Tibial nerve (tissue), 4 donors: ENCODE measurements around the gene ZMYND15. TPM values are rescaled to one million over a fixed set of nuclear protein-coding genes. Genes with fewer than 3 reads are reported as not detected.
A peak's percentile ranks its signal among the peaks of the same experiment; 100 is the strongest.

Source experiments
- DNase-seq, 2 donors: peaks; one replicate each; pipeline ENCODE4 v3.0.0-alpha.2; 2019; ENCODE audit warnings: low spot score in 2 of 2
- H3K27ac ChIP-seq, 4 donors: fragments of 200-600 bp; sonication (generic) in 3 of 4; one replicate each; pipeline ENCODE4 v1.5.1; 2017 to 2019; ENCODE audit warnings: mild to moderate bottlenecking in 1 of 4
- H3K27me3 ChIP-seq, 2 donors: fragments of 200-600 bp; sonication (generic) in 1 of 2; one replicate each; pipeline versions ENCODE4 v1.5.1 to v1.6.0; 2017 to 2019
- H3K36me3 ChIP-seq, 3 donors: fragments of 200-600 bp; sonication (generic); one replicate each; pipeline ENCODE4 v1.5.1; 2018 to 2019
- H3K4me1 ChIP-seq, 4 donors: fragments of 200-600 bp; sonication (generic) in 3 of 4; one replicate each; pipeline ENCODE4 v1.5.1; 2017 to 2019
- H3K4me3 ChIP-seq, 4 donors: fragments of 200-600 bp; sonication (generic) in 3 of 4; one replicate each; pipeline ENCODE4 v1.5.1; 2017 to 2019; ENCODE audit warnings: mild to moderate bottlenecking in 1 of 4, moderate library complexity in 1 of 4
- H3K9me3 ChIP-seq, 4 donors: fragments of 200-600 bp; sonication (generic) in 3 of 4; one replicate each; pipeline ENCODE4 v1.5.1; 2017 to 2019
- CTCF ChIP-seq, 5 experiments: fragments of 200-600 bp in 3 of 5; fragments of 450-650 bp in 2 of 5; sonication (generic) in 3 of 5; IDR thresholded peaks; one replicate each; pipeline ENCODE4 v1.5.1; 2016 to 2019; ENCODE audit warnings: antibody characterized with exemption in 5 of 5, mild to moderate bottlenecking in 3 of 5, moderate library complexity in 2 of 5
- EP300 ChIP-seq, 2 donors: sonication (generic); formaldehyde crosslinking; IDR thresholded peaks; one replicate each; pipeline ENCODE4 v1.6.1; 2017; ENCODE audit warnings: antibody characterized with exemption in 2 of 2, mild to moderate bottlenecking in 1 of 2
- POLR2A ChIP-seq, 2 donors: fragments of 450-650 bp; IDR thresholded peaks; one replicate each; pipeline ENCODE4 v1.6.1; 2017; ENCODE audit warnings: antibody characterized with exemption in 2 of 2, mild to moderate bottlenecking in 2 of 2, moderate library complexity in 2 of 2
- WGBS, 2 donors: methylation state at CpG; one replicate each; pipeline ENCODE4 v1.1.5; 2018; 5-methylcytosine and 5-hydroxymethylcytosine counted together
- total RNA-seq, 4 donors: library from RNA; depleted of rRNA; stranded (reverse); fragments of >200 nt; gene quantifications; one replicate each; pipeline ENCODE4 v1.1.0, GENCODE V29; 2016

Gene ZMYND15
- total RNA-seq, 4 donors from 2014 or later: 0.42 to 0.66 (median 0.59) TPM; not detected in 1

DNA sequence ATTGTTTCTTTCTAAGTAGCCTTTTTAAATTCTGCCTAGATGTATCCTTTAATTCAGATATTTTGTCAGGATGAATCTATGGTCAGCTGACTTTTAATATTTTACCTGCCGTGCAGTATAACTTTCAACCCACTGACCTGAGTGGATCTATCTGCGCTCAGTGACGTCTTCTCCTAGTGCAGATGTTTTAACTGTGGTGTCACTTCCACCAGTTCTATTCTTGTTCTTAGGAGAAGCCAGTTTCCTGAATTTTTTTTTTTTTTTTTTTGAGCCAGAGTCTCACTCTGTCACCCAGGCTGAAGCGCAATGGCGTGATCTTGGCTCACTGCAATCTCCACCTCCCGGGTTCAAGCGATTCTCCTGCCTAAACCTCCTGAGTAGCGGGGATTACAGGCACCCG, 27.1 kb downstream of the ZMYND15 start:
- Histone ChIP-seq H3K4me1 (no peaks in the 10 kb centered on the region), H3K36me3 (no peaks in the 10 kb centered on the region), H3K4me3 (no peak overlapping the region), H3K9me3 (no peaks in the 10 kb centered on the region), H3K27ac (peak overlapping the region in 1 of 4 donors; percentile 72), H3K27me3 (peaks cover 0 to under 1% of the 10 kb centered on the region in 2 donors)
- DNase-seq: no peak
- WGBS, 2 donors: 78 to 80% methylated on average over 9 of the region's 9 CpGs
- TF ChIP-seq POLR2A (IDR thresholded peaks at IDR 0.05) (no peak), CTCF (IDR thresholded peaks at IDR 0.05) (no peak), EP300 (IDR thresholded peaks at IDR 0.05) (no peak)

- TF ChIP-seq EP300 (IDR thresholded peaks at IDR 0.05) (no peak), POLR2A (IDR thresholded peaks at IDR 0.05) (no peak), CTCF (IDR thresholded peaks at IDR 0.05) (no peak)
- Histone ChIP-seq H3K4me1 (no peaks in the 10 kb centered on the region), H3K9me3 (no peaks in the 10 kb centered on the region), H3K27ac (peak overlapping the region in 1 of 4 donors; percentile 8), H3K27me3 (peaks cover 0 to 12% of the 10 kb centered on the region in 2 donors), H3K36me3 (no peaks in the 10 kb centered on the region), H3K4me3 (no peak overlapping the region)
- 77 to 85% methylated on average over 6 of the region's 6 CpGs for WGBS, 2 donors
- DNase-seq: no peak
These were observed 28.7 kb downstream of the ZMYND15 start for GRCh38 chr17:4768298-4768697.

DNA sequence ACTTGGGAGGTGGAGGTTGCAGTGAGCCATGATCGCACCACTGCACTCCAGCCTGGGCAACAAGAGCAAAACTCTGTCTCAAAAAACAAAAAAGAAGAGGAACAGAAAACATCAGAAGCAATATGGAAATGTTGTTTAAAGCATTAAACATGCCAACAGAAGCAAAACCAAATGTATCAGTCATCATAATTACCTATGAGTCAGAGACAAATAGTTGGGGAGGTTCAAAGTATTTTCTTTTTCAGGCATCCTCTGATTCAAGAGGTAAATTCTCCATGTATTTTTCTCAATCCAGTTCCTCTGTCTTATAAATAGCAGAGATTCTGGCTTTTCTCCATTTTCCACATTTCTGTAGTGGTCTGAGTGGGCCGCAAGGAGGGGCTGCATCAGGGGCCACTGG, 30.0 kb downstream of the ZMYND15 start:
- Histone ChIP-seq H3K27me3 (peaks cover 0 to 12% of the 10 kb centered on the region in 2 donors), H3K9me3 (no peaks in the 10 kb centered on the region), H3K36me3 (no peaks in the 10 kb centered on the region), H3K4me3 (no peak overlapping the region), H3K4me1 (no peaks in the 10 kb centered on the region), H3K27ac (no peak overlapping the region)
- WGBS, 2 donors: 91 to 92% methylated on average over 2 of the region's 2 CpGs
- TF ChIP-seq CTCF (IDR thresholded peaks at IDR 0.05) (no peak), POLR2A (IDR thresholded peaks at IDR 0.05) (no peak), EP300 (IDR thresholded peaks at IDR 0.05) (no peak)
- DNase-seq: no peak

DNA sequence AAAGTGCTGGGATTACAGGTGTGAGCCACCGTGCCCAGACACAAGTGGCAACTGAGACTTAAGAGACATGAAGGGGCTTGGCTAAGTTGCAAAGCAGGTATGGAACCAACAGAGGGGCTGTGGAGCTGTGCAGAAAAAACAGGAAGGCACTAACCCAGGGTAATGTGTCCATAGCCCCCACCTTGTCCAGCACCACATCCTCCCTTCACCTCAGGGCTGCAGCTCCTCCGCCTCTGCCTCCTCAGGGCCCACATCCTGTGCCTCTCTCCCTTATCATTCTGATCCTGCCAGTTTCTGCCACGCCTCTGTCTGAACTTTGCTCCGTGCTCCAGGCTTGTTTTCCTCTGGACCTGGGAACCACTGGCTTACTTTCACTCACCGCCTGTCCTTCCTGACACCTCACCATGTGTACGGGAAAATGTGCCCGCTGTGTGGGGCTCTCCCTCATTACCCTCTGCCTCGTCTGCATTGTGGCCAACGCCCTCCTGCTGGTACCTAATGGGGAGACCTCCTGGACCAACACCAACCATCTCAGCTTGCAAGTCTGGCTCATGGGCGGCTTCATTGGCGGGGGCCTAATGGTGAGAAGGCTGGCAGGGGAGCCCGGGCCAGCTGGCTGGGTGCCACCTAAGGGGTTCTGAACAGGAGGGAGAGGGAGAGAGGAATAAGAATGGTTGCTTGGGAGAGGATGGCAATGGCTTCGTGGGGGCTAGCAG, 32.0 kb downstream of the ZMYND15 start, which contains the start of gene TM4SF5:
Gene TM4SF5, plus strand, starts transcription at position 368 of the 716 bp plus-strand sequence. Its CDS starts 37 bp downstream, at position 405.
- WGBS, 2 donors: 65 to 71% methylated on average over 13 of the region's 13 CpGs
- Histone ChIP-seq H3K9me3 (no peaks in the 10 kb centered on the region), H3K27ac (peak within 1 kb of the TSS in 1 of 4 donors; percentile 10), H3K4me3 (no peak within 1 kb of the TSS), H3K4me1 (no peaks in the 10 kb centered on the region), H3K36me3 (no peaks in the 10 kb centered on the region), H3K27me3 (peaks cover 0 to 12% of the 10 kb centered on the region in 2 donors)
- no peak for DNase-seq
- TF ChIP-seq POLR2A (IDR thresholded peaks at IDR 0.05) (no peak), EP300 (IDR thresholded peaks at IDR 0.05) (no peak), CTCF (IDR thresholded peaks at IDR 0.05) (no peak)

GRCh38 chr17:4772235-4772613, 32.6 kb downstream of the ZMYND15 start:
- Histone ChIP-seq H3K27me3 (peaks cover 0 to 12% of the 10 kb centered on the region in 2 donors), H3K36me3 (no peaks in the 10 kb centered on the region), H3K4me1 (no peaks in the 10 kb centered on the region), H3K4me3 (no peak overlapping the region), H3K9me3 (no peaks in the 10 kb centered on the region), H3K27ac (peak overlapping the region in 1 of 4 donors; percentile 10)
- 60 to 63% methylated on average over 10 of the region's 10 CpGs for WGBS, 2 donors
- TF ChIP-seq CTCF (IDR thresholded peaks at IDR 0.05): no peak
- TF ChIP-seq EP300 (IDR thresholded peaks at IDR 0.05): no peak
- TF ChIP-seq POLR2A (IDR thresholded peaks at IDR 0.05): no peak
- DNase-seq: no peak
